ENCODE results near the gene KCNE2. TPM values are rescaled to one million over a fixed set of nuclear protein-coding genes. Genes with fewer than 3 reads are reported as not detected.

Gene KCNE2
- total and polyA plus RNA-seq, 2 donors (not counting 1 experiment from before 2014, with no cell fraction given), result not detected

DNA sequence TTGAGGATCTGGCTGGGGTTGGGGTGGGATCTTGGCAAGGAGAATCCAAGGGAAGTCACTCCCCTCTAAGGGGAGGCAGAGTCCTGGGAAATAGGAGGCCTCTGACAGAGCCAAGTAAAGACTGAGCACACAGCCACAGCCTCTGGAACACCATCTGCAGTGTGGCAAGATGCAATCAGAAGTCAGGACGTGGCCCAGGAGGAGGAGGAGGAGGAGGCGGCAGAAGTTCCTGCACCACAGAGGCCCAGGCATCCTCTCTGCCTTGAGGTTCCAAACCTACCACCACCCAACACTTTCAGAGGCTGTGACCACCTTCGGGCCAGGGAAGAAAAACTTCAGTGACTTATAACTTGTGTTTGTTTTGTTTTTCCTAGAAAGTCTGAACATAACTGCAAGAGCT, 23.7 kb upstream of the KCNE2 start:
- H3K79me2 ChIP-seq (ENCODE audit: control insufficient read depth, insufficient read depth, low read length), result no peaks in the 10 kb centered on the region
- H2AFZ ChIP-seq (ENCODE audit: insufficient read depth, low read depth, low read length, poor library complexity, severe bottlenecking), result no peak overlapping the region
- ATAC-seq (ENCODE audit: low read depth) (no peak), DNase-seq (no peak)
- Mint-ChIP-seq H3K4me3 (no peak overlapping the region), H3K27ac (no peak overlapping the region), H3K27me3 (peaks cover 22% of the 10 kb centered on the region), H3K4me1 (no peaks in the 10 kb centered on the region), H3K9me3 (ENCODE audit: insufficient read depth) (no peaks in the 10 kb centered on the region)
- no peaks in the 10 kb centered on the region for H3K36me3 ChIP-seq (replicated peaks in 1 of 2; ENCODE audit: control extremely low read depth in 1 of 2, control insufficient read depth in 1 of 2, extremely low read depth in 1 of 2, insufficient read depth in 2 of 2, low read length in 1 of 2)
- intact Hi-C loops (cut with micrococcal nuclease), result no loop called here
- no peak overlapping the region for H3K9ac ChIP-seq (ENCODE audit: low read length)
- H3K4me2 ChIP-seq (replicated peaks; ENCODE audit: low read depth, low read length, poor library complexity, severe bottlenecking), result no peak overlapping the region
- no peak overlapping the region for H3K4me3 ChIP-seq (ENCODE audit: control extremely low read depth in 1 of 5, extremely low read depth in 1 of 5, insufficient read depth in 1 of 5, low read depth in 2 of 5, low read length in 4 of 5)
- H3K27me3 ChIP-seq (replicated peaks in 1 of 4; ENCODE audit: control extremely low read depth in 1 of 4, control insufficient read depth in 3 of 4, insufficient read depth in 4 of 4, low read length in 3 of 4), result peaks cover 0 to 4% (median 0%) of the 10 kb centered on the region in 4 experiments
- WGBS (ENCODE audit: insufficient coverage), result no CpG with 5 or more reads among the region's 3 CpGs
- H3K9me3 ChIP-seq (ENCODE audit: control extremely low read depth in 1 of 3, control insufficient read depth in 2 of 3, insufficient read depth in 1 of 3, low read length in 2 of 3), result no peaks in the 10 kb centered on the region
- ChIA-PET CTCF (interaction anchor here (0.6 to 1.4 kb wide), 2 partner anchors 416 to 577 kb away, joined by 3 read pairs; no protein-coding TSS in a partner anchor), POLR2A (no interaction called here)
- no peak overlapping the region for H3K27ac ChIP-seq (ENCODE audit: low read length in 2 of 2)
- no peaks in the 10 kb centered on the region for H3K4me1 ChIP-seq (ENCODE audit: control insufficient read depth in 2 of 2, insufficient read depth in 2 of 2, low read length in 2 of 2)
- no peaks in the 10 kb centered on the region for H4K20me1 ChIP-seq (ENCODE audit: control insufficient read depth, insufficient read depth, low read length, poor library complexity, severe bottlenecking)
- TF ChIP-seq, protein P1, sequence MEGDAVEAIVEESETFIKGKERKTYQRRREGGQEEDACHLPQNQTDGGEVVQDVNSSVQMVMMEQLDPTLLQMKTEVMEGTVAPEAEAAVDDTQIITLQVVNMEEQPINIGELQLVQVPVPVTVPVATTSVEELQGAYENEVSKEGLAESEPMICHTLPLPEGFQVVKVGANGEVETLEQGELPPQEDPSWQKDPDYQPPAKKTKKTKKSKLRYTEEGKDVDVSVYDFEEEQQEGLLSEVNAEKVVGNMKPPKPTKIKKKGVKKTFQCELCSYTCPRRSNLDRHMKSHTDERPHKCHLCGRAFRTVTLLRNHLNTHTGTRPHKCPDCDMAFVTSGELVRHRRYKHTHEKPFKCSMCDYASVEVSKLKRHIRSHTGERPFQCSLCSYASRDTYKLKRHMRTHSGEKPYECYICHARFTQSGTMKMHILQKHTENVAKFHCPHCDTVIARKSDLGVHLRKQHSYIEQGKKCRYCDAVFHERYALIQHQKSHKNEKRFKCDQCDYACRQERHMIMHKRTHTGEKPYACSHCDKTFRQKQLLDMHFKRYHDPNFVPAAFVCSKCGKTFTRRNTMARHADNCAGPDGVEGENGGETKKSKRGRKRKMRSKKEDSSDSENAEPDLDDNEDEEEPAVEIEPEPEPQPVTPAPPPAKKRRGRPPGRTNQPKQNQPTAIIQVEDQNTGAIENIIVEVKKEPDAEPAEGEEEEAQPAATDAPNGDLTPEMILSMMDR (IDR thresholded peaks at IDR 0.05), result no peak
- no peak for TF ChIP-seq EZH2 (IDR thresholded peaks at IDR 0.05; ENCODE audit: borderline replicate concordance, insufficient read depth, low read depth, low read length, poor library complexity, severe bottlenecking)

DNA sequence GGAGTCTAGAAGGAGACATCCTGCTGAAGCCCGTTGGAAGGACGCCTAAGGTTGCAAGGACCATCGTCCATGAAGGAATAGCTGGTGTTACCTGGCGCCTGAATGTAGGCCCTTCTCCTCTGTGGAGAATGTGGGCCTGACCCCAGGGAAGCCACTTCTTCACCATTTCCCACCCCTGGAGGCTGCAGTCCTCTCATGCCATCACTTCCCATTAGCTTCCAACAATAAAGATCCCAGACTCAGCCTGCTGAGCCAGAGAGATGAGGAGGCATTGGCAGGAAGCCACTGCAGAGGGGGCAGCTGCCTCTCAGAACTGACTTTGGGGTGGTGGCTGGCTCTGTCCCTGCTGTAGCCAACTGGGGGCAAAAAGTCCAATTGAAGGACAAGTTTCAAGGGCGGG, 21.3 kb upstream of the KCNE2 start:
- ATAC-seq (ENCODE audit: low read depth), result no peak
- CTCF ChIA-PET, result interaction anchor here (16.1 kb wide), 1 partner anchor 422 kb away, joined by 632 read pairs; no protein-coding TSS in a partner anchor

More for the DNA sequence above, 21.3 kb upstream of the KCNE2 start:
- H3K27ac Mint-ChIP-seq, result no peak overlapping the region
- Histone ChIP-seq H3K4me3 (ENCODE audit: control extremely low read depth in 1 of 5, extremely low read depth in 1 of 5, insufficient read depth in 1 of 5, low read depth in 2 of 5, low read length in 4 of 5) (no peak overlapping the region), H2AFZ (ENCODE audit: insufficient read depth, low read depth, low read length, poor library complexity, severe bottlenecking) (no peak overlapping the region), H3K9ac (ENCODE audit: low read length) (no peak overlapping the region), H3K27me3 (replicated peaks in 1 of 4; ENCODE audit: control extremely low read depth in 1 of 4, control insufficient read depth in 3 of 4, insufficient read depth in 4 of 4, low read length in 3 of 4) (peaks cover 0 to 4% (median 0%) of the 10 kb centered on the region in 4 experiments), H3K79me2 (ENCODE audit: control insufficient read depth, insufficient read depth, low read length) (no peaks in the 10 kb centered on the region), H3K4me2 (replicated peaks; ENCODE audit: low read depth, low read length, poor library complexity, severe bottlenecking) (no peak overlapping the region), H3K4me1 (ENCODE audit: control insufficient read depth in 2 of 2, insufficient read depth in 2 of 2, low read length in 2 of 2) (no peaks in the 10 kb centered on the region), H3K36me3 (replicated peaks in 1 of 2; ENCODE audit: control extremely low read depth in 1 of 2, control insufficient read depth in 1 of 2, extremely low read depth in 1 of 2, insufficient read depth in 2 of 2, low read length in 1 of 2) (no peaks in the 10 kb centered on the region), H3K27ac (ENCODE audit: low read length in 2 of 2) (no peak overlapping the region), H4K20me1 (ENCODE audit: control insufficient read depth, insufficient read depth, low read length, poor library complexity, severe bottlenecking) (no peaks in the 10 kb centered on the region), H3K9me3 (ENCODE audit: control extremely low read depth in 1 of 3, control insufficient read depth in 2 of 3, insufficient read depth in 1 of 3, low read length in 2 of 3) (no peaks in the 10 kb centered on the region)
- DNase-seq, result no peak
- TF ChIP-seq EZH2 (IDR thresholded peaks at IDR 0.05; ENCODE audit: borderline replicate concordance, insufficient read depth, low read depth, low read length, poor library complexity, severe bottlenecking), result no peak
- TF ChIP-seq, protein P1 (IDR thresholded peaks at IDR 0.05), result no peak
- H3K4me1 Mint-ChIP-seq, result no peaks in the 10 kb centered on the region
- no peak overlapping the region for H3K4me3 Mint-ChIP-seq
- POLR2A ChIA-PET, result no interaction called here
- H3K27me3 Mint-ChIP-seq, result peaks cover 24% of the 10 kb centered on the region
- WGBS (ENCODE audit: insufficient coverage), result 87% methylated on average over 4 of the region's 5 CpGs
- intact Hi-C loops (cut with micrococcal nuclease), result no loop called here
- no peaks in the 10 kb centered on the region for H3K9me3 Mint-ChIP-seq (ENCODE audit: insufficient read depth)

Measured in B cell (primary cell).